Tibial nerve (tissue), 4 donors: ENCODE data around the gene C1orf210.

Experiments
- EP300 ChIP-seq, 2 donors: sonication (generic); formaldehyde crosslinking; IDR thresholded peaks; one replicate each; pipeline ENCODE4 v1.6.1; 2017; ENCODE audit warnings: antibody characterized with exemption in 2 of 2, mild to moderate bottlenecking in 1 of 2
- POLR2A ChIP-seq, 2 donors: fragments of 450-650 bp; IDR thresholded peaks; one replicate each; pipeline ENCODE4 v1.6.1; 2017; ENCODE audit warnings: antibody characterized with exemption in 2 of 2, mild to moderate bottlenecking in 2 of 2, moderate library complexity in 2 of 2
- TF ChIP-seq, protein P1 (sequence below), 5 experiments: fragments of 200-600 bp in 3 of 5; fragments of 450-650 bp in 2 of 5; sonication (generic) in 3 of 5; IDR thresholded peaks; one replicate each; pipeline ENCODE4 v1.5.1; 2016 to 2019; ENCODE audit warnings: antibody characterized with exemption in 5 of 5, mild to moderate bottlenecking in 3 of 5, moderate library complexity in 2 of 5

DNA sequence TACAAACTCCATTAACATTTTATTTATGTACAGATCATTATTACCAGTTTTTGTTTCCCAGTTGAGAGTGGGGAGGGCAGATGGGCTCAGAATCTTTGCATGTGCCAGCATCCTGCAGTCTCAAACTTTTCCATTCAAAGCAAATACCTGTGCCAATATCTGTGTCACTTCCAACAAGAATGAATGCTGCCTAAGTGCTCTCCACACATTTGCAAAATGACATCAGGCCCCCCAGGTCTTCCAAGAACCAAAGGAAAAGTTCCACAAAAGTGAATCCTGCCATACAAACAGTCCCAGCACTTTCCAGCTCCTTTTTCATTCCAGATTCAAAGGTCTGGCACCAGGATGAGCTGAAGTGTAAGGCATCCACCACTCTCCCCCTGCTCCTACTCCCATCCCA is 13.7 kb upstream of the C1orf210 start:
- TF ChIP-seq POLR2A (IDR thresholded peaks at IDR 0.05) (no peak), EP300 (IDR thresholded peaks at IDR 0.05) (no peak)
- TF ChIP-seq, protein P1, sequence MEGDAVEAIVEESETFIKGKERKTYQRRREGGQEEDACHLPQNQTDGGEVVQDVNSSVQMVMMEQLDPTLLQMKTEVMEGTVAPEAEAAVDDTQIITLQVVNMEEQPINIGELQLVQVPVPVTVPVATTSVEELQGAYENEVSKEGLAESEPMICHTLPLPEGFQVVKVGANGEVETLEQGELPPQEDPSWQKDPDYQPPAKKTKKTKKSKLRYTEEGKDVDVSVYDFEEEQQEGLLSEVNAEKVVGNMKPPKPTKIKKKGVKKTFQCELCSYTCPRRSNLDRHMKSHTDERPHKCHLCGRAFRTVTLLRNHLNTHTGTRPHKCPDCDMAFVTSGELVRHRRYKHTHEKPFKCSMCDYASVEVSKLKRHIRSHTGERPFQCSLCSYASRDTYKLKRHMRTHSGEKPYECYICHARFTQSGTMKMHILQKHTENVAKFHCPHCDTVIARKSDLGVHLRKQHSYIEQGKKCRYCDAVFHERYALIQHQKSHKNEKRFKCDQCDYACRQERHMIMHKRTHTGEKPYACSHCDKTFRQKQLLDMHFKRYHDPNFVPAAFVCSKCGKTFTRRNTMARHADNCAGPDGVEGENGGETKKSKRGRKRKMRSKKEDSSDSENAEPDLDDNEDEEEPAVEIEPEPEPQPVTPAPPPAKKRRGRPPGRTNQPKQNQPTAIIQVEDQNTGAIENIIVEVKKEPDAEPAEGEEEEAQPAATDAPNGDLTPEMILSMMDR (IDR thresholded peaks at IDR 0.05): no peak
